M059J (cell line): ENCODE measurements around the gene ZNF343. TPM values are rescaled to one million over a fixed set of nuclear protein-coding genes. Genes with fewer than 3 reads are reported as not detected.

Experiments used
- total RNA-seq: library from RNA; depleted of rRNA; stranded (reverse); fragments of >200 nt; shearing (Covaris generic); gene quantifications from 2 replicates; pipeline ENCODE4 v1.2.3, GENCODE V29; 2014; rRNA removed

The ZNF343 gene
- total RNA-seq, 1 experiment from 2014 or later: 10.1 TPM

Other genes with a start within 250 kb of the ZNF343 start
- gene TGM3, start 212.9 kb downstream of the ZNF343 start, total RNA-seq: not detected in 2 replicates
- not detected in 2 replicates for gene TGM6, start 128.0 kb downstream of the ZNF343 start, total RNA-seq
- 850 and 1,048 TPM in 2 replicates for gene SNRPB, start 38.1 kb downstream of the ZNF343 start, total RNA-seq
- gene TMC2, start 27.7 kb upstream of the ZNF343 start, total RNA-seq: not detected in 2 replicates
- 120 and 163 TPM in 2 replicates for gene NOP56, start 143.7 kb upstream of the ZNF343 start, total RNA-seq
- 206 and 210 TPM in 2 replicates for gene IDH3B, start 155.3 kb upstream of the ZNF343 start, total RNA-seq
- gene EBF4, start 183.9 kb upstream of the ZNF343 start, total RNA-seq: 1.1 and 1.5 TPM in 2 replicates